Measurements from ENCODE around the gene POLR1C.
"Not testable (repeated sequence)": the region's sequence is repeated elsewhere in the genome, so short reads cannot be mapped to it uniquely, and the experiment has no call there.

POLR1C gene

GRCh38 chr6:43516697-43517504 lies at the start of gene POLR1C, which contains the start of gene YIPF3:
POLR1C (plus strand) TSS chr6:43517089; CDS start chr6:43517110, 21 bp downstream.
YIPF3 (minus strand) TSS chr6:43516926; CDS start chr6:43516807, 119 bp downstream.
- in situ Hi-C loops (cut with MboI; ENCODE audit: low sequenced_read_pairs): no loop called here

DNA sequence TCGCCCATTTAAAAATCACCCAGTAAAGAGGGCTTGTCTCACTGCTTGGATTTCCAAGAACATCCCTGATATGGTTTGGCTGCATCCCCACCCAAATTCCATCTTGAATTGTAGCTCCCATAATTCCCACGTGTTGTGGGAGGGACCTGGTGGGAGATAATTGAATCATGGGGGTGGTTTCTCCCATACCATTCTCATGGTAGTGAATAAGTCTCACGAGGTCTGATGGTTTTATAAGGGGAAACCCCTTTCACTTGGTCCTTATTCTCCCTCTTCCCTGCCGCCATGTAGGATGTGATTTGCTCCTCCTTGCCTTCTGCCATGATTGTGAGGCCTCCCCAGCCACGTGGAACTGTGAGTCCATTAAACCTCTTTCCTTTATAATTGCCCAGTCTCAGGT lies 49.6 kb upstream of the POLR1C start:
- in situ Hi-C loops (cut with MboI; ENCODE audit: low sequenced_read_pairs): not testable (repeated sequence)

GRCh38 chr6:43467752-43468151 lies 49.1 kb upstream of the POLR1C start:
- in situ Hi-C loops (cut with MboI; ENCODE audit: low sequenced_read_pairs): no loop called here

GRCh38 chr6:43468240-43468639 lies 48.6 kb upstream of the POLR1C start:
- in situ Hi-C loops (cut with MboI; ENCODE audit: low sequenced_read_pairs): no loop called here

- in situ Hi-C loops (cut with MboI; ENCODE audit: low sequenced_read_pairs): no loop called here
Measured at GRCh38 chr6:43468748-43469681, 47.9 kb upstream of the POLR1C start.

DNA sequence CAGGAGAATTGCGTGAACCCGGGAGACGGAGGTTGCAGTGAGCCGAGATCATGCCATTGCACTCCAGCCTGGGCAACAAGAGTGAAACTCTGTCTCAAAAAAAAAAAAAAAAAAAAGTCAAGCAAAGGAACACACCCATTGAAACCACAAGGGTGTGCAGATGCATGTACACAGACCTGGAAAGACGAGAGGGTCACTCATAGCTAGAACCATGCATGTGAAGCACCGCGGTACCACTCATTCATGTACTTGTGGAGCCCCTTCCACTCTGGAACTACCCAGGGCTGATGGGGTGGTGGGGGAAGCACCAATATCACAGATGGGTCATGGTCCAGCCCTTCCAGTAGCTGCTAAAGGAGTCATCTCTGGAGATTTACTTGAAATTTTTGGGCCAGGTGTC lies 46.9 kb upstream of the POLR1C start:
- in situ Hi-C loops (cut with MboI; ENCODE audit: low sequenced_read_pairs): no loop called here

DNA sequence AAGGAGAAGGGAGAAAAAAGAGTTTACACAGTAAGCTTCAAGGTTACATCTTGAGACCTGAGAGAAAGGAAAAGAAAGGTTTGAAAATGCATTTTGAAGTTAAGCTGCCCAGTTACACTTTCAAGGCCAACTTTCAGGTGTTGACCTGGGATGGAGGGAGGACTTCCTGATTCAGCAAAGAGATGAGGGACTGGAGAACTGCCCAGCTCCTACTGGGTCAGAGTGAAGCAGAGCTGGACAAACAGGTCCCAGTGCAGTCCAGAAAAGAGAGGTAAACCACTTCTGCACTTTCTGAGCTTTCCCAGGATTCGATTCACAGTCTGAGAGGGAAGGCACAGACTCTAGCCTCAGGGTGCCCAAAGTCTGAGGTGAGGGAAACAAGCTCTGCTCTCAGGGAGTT lies 45.5 kb upstream of the POLR1C start:
- in situ Hi-C loops (cut with MboI; ENCODE audit: low sequenced_read_pairs): no loop called here

DNA sequence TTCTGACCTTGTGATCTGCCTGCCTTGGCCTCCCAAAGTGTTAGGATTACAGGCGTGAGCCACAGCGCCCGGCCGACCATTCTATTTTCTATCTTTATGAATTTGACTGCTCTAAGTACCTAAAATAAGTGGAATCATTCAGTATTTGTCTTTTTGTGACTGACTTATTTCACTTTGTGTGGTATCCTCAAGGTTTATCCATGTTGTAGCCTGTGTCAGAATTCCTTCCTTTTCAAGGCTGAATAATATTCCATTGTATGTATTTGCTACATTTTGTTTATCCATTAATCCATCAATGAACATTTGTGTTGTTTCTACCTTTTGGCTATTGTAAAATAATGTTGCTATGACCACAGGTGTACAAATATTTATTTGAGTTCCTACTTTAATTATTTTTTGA lies 44.4 kb upstream of the POLR1C start:
- in situ Hi-C loops (cut with MboI; ENCODE audit: low sequenced_read_pairs): no loop called here

DNA sequence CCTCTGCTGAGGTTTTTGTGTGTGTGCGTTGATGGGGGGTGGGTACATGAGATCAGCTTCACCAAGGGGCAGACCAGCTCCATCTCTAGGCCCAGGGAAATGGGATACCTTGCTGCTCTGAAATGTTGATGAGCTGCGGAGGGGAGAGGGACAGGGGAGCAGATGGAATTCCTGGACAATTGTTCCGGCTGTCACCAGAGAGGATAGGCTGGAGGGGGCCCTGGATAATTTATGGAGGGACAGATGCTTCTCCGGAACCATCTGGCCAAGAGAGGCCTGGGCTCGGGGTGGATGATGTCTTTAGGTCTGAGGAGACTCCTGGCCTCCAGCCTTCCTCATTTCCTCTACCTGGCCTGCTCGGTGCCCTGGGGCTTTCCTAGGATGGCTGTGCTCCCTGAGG lies 41.4 kb upstream of the POLR1C start:
- in situ Hi-C loops (cut with MboI; ENCODE audit: low sequenced_read_pairs): no loop called here

GRCh38 chr6:43476746-43477145 lies 40.1 kb upstream of the POLR1C start:
- in situ Hi-C loops (cut with MboI; ENCODE audit: low sequenced_read_pairs): no loop called here

GRCh38 chr6:43477235-43478007 lies 39.5 kb upstream of the POLR1C start, which contains the start of gene TJAP1:
TJAP1 (plus strand) TSS chr6:43477570; CDS start chr6:43499002, 21,432 bp downstream.
- in situ Hi-C loops (cut with MboI; ENCODE audit: low sequenced_read_pairs): no loop called here

- in situ Hi-C loops (cut with MboI; ENCODE audit: low sequenced_read_pairs): no loop called here
Measured at GRCh38 chr6:43478008-43478372, 38.9 kb upstream of the POLR1C start.

- in situ Hi-C loops (cut with MboI; ENCODE audit: low sequenced_read_pairs): no loop called here
Measured at GRCh38 chr6:43481075-43481474, 35.8 kb upstream of the POLR1C start.

DNA sequence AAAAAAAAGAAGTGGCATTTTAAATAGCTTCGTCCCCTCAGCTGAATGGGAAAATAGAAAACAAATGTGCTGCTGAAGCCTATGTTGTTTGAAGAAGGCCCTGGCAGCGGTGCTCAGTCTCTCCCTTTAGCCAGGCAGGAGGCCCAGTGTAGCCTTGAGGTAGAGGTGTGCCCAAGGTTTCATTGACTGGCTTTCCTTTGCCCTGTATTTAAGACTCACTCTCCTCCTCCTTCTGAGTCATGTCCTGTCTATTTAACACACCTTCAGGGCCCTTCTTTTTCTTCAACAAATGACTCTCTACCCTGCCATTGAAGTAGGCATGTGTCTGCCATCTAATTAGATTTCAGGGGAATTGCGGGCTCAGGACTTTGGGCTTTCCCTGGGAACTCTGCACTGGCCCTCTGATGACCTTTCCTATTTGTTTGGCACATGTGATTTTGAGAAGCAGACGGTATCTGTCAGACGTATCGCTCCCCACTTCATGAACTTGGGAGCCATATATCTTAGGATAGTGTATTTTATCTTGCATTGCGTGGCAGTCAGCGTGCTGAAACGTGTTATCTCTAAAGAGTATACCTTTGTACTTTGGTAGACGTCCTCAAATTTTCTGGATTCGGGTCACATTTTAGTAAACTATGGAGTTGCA lies 35.2 kb upstream of the POLR1C start:
- in situ Hi-C loops (cut with MboI; ENCODE audit: low sequenced_read_pairs): no loop called here

DNA sequence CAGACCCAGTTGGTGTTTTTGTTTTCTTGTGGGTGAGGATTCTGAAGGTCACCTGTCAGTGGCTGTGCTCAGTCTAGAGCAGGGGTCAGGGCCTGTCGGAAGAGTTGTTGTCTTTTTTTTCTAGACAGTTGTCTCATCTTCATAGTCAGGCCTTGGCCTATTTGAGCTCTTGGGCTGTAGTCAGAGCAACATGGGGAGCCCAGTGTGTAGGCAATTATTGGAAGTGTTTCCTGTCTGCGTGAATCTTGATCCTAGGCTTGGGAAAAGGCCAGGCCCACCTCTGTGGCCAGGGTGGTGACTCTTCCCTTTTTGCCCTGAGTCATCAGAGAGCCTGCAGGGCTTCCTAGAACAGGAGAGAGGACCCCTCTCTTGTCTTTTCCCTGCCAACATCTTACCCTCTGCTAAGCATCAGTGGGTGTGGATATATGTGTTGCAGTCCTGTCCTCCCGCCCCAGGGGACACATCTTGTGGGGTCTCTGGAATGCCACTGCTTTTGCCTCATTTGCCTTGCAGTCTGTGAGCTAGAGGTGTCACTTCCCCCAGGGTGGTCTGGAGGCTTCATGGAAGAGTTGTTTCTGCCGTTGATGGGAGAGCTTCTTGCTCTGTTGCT lies 28.1 kb upstream of the POLR1C start:
- in situ Hi-C loops (cut with MboI; ENCODE audit: low sequenced_read_pairs): no loop called here

- in situ Hi-C loops (cut with MboI; ENCODE audit: low sequenced_read_pairs): no loop called here
Measured at GRCh38 chr6:43489277-43490072, 27.4 kb upstream of the POLR1C start.

GRCh38 chr6:43490523-43490939 lies 26.4 kb upstream of the POLR1C start:
- in situ Hi-C loops (cut with MboI; ENCODE audit: low sequenced_read_pairs): no loop called here

DNA sequence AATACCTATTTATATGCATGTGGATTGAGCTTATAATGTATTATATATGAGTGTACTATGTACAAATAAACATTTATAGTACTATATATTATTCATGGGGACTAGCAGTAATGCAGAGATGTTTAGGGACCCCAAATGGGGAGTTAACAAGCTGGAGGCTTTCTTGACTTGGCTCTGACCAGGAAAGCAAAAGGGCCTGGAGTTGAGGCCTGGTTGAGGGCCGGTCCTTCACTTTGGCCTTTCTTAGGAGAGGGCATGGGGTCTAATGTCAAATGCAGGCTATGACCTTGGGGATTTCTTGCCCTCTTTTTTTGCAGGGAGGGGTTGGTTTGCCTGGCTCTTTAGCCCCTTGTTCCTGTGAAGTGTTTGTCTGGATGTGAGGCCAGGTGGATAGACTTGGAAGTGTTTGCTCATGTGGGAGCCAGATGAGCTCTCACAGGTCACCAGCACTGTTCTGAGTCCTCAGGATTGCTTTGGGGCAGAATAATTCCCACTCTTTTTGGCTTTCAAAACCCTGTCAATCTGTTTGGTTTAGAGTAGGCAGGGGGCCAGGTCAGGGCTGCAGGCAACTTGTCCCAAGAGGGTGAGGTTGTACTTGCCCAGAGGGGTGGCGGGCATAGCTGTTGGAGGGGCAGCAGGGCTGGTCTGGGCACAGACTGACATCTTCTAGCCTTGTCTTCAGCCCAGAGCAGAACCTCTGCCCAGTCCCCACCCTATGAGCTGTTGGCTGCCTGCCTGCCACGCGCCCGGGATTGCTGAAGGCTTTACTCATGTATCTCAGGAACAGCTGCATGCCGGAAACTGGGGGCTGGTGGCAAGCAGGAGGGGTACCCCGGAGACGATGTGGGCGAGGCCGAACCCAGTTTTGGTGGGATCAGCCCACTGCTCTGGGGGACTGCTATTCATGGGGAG lies 24.9 kb upstream of the POLR1C start:
- in situ Hi-C loops (cut with MboI; ENCODE audit: low sequenced_read_pairs): no loop called here
